K562 (cell line): ENCODE data around the gene TMEM267. TPM values are rescaled to one million over a fixed set of nuclear protein-coding genes. Genes with fewer than 3 reads are reported as not detected.
A peak's percentile ranks its signal among the peaks of the same experiment; 100 is the strongest.

Experiments
- ATAC-seq: fragments of 200-7000 bp; cut with Tn5 transposase; 3 replicates; pipeline ENCODE4 v1.9.1; 2020; ENCODE audit warnings: moderate library complexity
- BruUV-seq: library from RNA; stranded (reverse); fragments of 400-500 nt; replicated peaks from 2 replicates; lab custom pipeline; 2021; lab: Mats Ljungman, UMichigan
- CTCF ChIA-PET: fragments of 300-600 bp; formaldehyde crosslinking; extraction: SDS; loops from one replicate; lab custom pipeline; 2021; ENCODE audit warnings: low intra/inter-chr PET ratio; lab: Yijun Ruan, JAX
- POLR2A ChIA-PET: fragments of 300-600, 350-650 bp; sonication (Branson Sonifier 250); formaldehyde crosslinking; extraction: SDS; loops from one replicate; lab custom pipeline; 2021; ENCODE audit warnings: antibody characterized with exemption, inconsistent platforms; lab: Yijun Ruan, JAX
- DNase-seq, 4 experiments: peaks; one replicate each; pipeline versions ENCODE4 v3.0.0 to v3.0.0-alpha.2; 2011 to 2018; ENCODE audit warnings: low spot score in 3 of 4, mixed read lengths in 3 of 4; ENCODE audit errors: extremely low read depth in 1 of 4
- FAIRE-seq: peaks from 2 replicates; lab custom pipeline; 2011; peaks lifted over from hg19 to GRCh38; lab: Jason Lieb, UNC
- H2AFZ ChIP-seq: 2 replicates; pipeline ENCODE4 v1.6.0; 2011; ENCODE audit warnings: low read depth, low read length, control low read depth, inconsistent platforms
- H3K27ac ChIP-seq: fragments of 200-600 bp; 3 replicates; pipeline ENCODE4 v1.8.0; 2011; ENCODE audit warnings: low read depth, mild to moderate bottlenecking, control low read depth, inconsistent platforms, low read length, moderate library complexity, mixed read lengths; ENCODE audit errors: extremely low read depth
- H3K27me3 ChIP-seq, 2 experiments: fragments of 300-600 bp in 1 of 2; 2 replicates in 1 of 2; 3 replicates in 1 of 2; pipeline versions ENCODE4 v1.6.0 to v1.8.0; 2011; ENCODE audit warnings: inconsistent platforms in 2 of 2, low read length in 2 of 2, mild to moderate bottlenecking in 1 of 2, mixed read lengths in 1 of 2, moderate library complexity in 1 of 2; ENCODE audit not compliant: control insufficient read depth in 2 of 2, insufficient read depth in 2 of 2
- H3K36me3 ChIP-seq: fragments of 300-600 bp; 3 replicates; pipeline ENCODE4 v1.8.0; 2011; ENCODE audit warnings: mild to moderate bottlenecking, low read length, inconsistent platforms; ENCODE audit not compliant: control insufficient read depth, insufficient read depth
- H3K4me1 ChIP-seq, 2 experiments: fragments of 200-600 bp in 1 of 2; replicated peaks in 1 of 2; 2 replicates in 1 of 2; 3 replicates in 1 of 2; pipeline versions ENCODE4 v1.5.1 to v1.8.0; 2011; ENCODE audit warnings: inconsistent platforms in 2 of 2, low read length in 2 of 2, mild to moderate bottlenecking in 1 of 2, mixed read lengths in 1 of 2, moderate library complexity in 1 of 2; ENCODE audit not compliant: control insufficient read depth in 2 of 2, insufficient read depth in 2 of 2
- H3K4me2 ChIP-seq: 2 replicates; pipeline ENCODE4 v1.6.1; 2011; ENCODE audit warnings: low read length, control low read depth, inconsistent platforms, mixed read lengths; ENCODE audit not compliant: insufficient read depth
- H3K4me3 ChIP-seq: fragments of 200-600 bp; sonication (generic), shearing (Covaris generic); 2 replicates; pipeline ENCODE4 v1.5.1; 2016; ENCODE audit warnings: control low read depth, inconsistent platforms
- H3K79me2 ChIP-seq: fragments of 200-600 bp; 3 replicates; pipeline ENCODE4 v1.8.0; 2011; ENCODE audit warnings: low read length, inconsistent platforms; ENCODE audit not compliant: control insufficient read depth, insufficient read depth
- H3K9ac ChIP-seq, 2 experiments: 2 replicates each; pipeline versions ENCODE4 v1.6.0 to v1.6.1; 2011; ENCODE audit warnings: low read depth in 2 of 2, low read length in 2 of 2, control low read depth in 1 of 2, inconsistent platforms in 1 of 2, mild to moderate bottlenecking in 1 of 2, mixed read lengths in 1 of 2; ENCODE audit not compliant: insufficient read depth in 1 of 2
- H3K9me1 ChIP-seq: one replicate; pipeline ENCODE4 v1.6.0; 2011; ENCODE audit warnings: inconsistent platforms, mild to moderate bottlenecking, low read length, moderate library complexity; ENCODE audit not compliant: control insufficient read depth, insufficient read depth
- H3K9me3 ChIP-seq: replicated peaks from 2 replicates; pipeline ENCODE4 v1.5.1; 2011; ENCODE audit warnings: low read depth, low read length, inconsistent platforms; ENCODE audit not compliant: control insufficient read depth, insufficient read depth
- H4K20me1 ChIP-seq: replicated peaks from 2 replicates; pipeline ENCODE4 v1.6.1; 2011; ENCODE audit warnings: low read length, inconsistent platforms, mixed read lengths; ENCODE audit not compliant: control insufficient read depth, insufficient read depth
- CEBPG ChIP-seq, 3 experiments: fragments of 200-800 bp in 1 of 3; sonication (Bioruptor generic) in 1 of 3; sonication (generic) in 1 of 3; formaldehyde crosslinking in 1 of 3; IDR thresholded peaks in 2 of 3; conservative IDR thresholded peaks in 1 of 3; 2 replicates each; pipeline versions ENCODE4 v1.6.1 to v1.8.0; 2016 to 2022; ENCODE audit warnings: missing compliant biosample characterization in 2 of 3, missing genetic modification characterization in 2 of 3, mild to moderate bottlenecking in 1 of 3, missing genetic modification reagents in 1 of 3
- CTCF ChIP-seq, 3 experiments: IDR thresholded peaks in 2 of 3; conservative IDR thresholded peaks in 1 of 3; 2 replicates each; pipeline ENCODE4 v1.5.1; 2011 to 2012; ENCODE audit warnings: low read length in 3 of 3, mild to moderate bottlenecking in 3 of 3, control low read depth in 2 of 3, improper control_type of control experiment in 1 of 3, inconsistent platforms in 1 of 3, low read depth in 1 of 3, mixed read lengths in 1 of 3, moderate library complexity in 1 of 3; ENCODE audit not compliant: insufficient read depth in 2 of 3
- RAD21 ChIP-seq, 2 experiments: fragments of 250-450 bp in 1 of 2; fragments of 450-650 bp in 1 of 2; sonication (Bioruptor Pico) in 1 of 2; formaldehyde crosslinking in 1 of 2; IDR thresholded peaks in 1 of 2; conservative IDR thresholded peaks in 1 of 2; 2 replicates each; pipeline versions ENCODE4 v1.4.0 to v1.8.0; 2020 to 2022; ENCODE audit warnings: mild to moderate bottlenecking in 2 of 2, moderate library complexity in 1 of 2
- WGBS: fragments of 100-300 bp; shearing (Covaris generic); methylation state at CpG from one replicate; pipeline ENCODE4 v1.1.6; 2016; ENCODE audit warnings: low coverage, mixed read lengths; ENCODE audit not compliant: insufficient coverage; ENCODE audit errors: missing lambda C conversion rate; 5-methylcytosine and 5-hydroxymethylcytosine counted together
- in situ Hi-C: fragments of 300-500 bp; cut with MboI; formaldehyde crosslinking; loops from 4 replicates; pipeline ENCODE4 v1.15.0; 2018; ENCODE audit warnings: inconsistent platforms, mixed read lengths
- intact Hi-C: fragments of 100-400 bp; cut with micrococcal nuclease; formaldehyde crosslinking; loops from 2 replicates; pipeline ENCODE4 v1.14.2; 2022
- polyA plus RNA-seq, 8 experiments: library from polyadenylated mRNA; depleted of rRNA in 4 of 8; stranded (reverse) in 5 of 8; unstranded in 3 of 8; fragments of >200 nt; fragmentation: Nextera tagmentation in 2 of 8; fragmentation: Illumina TruSeq in 1 of 8; extraction: Ambion mirVana in 2 of 8; extraction: Trizol in 1 of 8; gene quantifications; 2 replicates each; pipeline versions ENCODE4 v1.2.1 to v1.2.3, GENCODE V29; 2011 to 2014; ENCODE audit warnings: inconsistent platforms in 1 of 8, missing spikeins in 1 of 8
- total RNA-seq, 7 experiments: library from RNA; depleted of rRNA in 6 of 7; stranded (reverse); fragments of >200 nt in 6 of 7; fragmentation: Illumina TruSeq in 2 of 7; extraction: Trizol in 2 of 7; gene quantifications; 2 replicates each; pipeline versions ENCODE4 v1.2.1 to v1.2.3, GENCODE V29; 2011 to 2021; ENCODE audit warnings: low replicate concordance in 1 of 7

TMEM267 gene
- total and polyA plus RNA-seq, 9 of the 15 experiments (the other 6 are each of a cell fraction or from before 2014, with no cell fraction given) = 8.1 to 61.1 (median 17.8) TPM

- POLR2A ChIA-PET = no interaction called here
- Histone ChIP-seq H3K4me1 (peaks cover 4 to 6% of the 10 kb centered on the region in 2 experiments), H3K36me3 (no peaks in the 10 kb centered on the region), H3K9me3 (no peaks in the 10 kb centered on the region; the same call in 1 of the 2 replicates), H4K20me1 (no peaks in the 10 kb centered on the region), H3K4me3 (no peak overlapping the region), H3K9me1 (no peaks in the 10 kb centered on the region), H3K27me3 (no peaks in the 10 kb centered on the region), H3K9ac (no peak overlapping the region), H3K27ac (no peak overlapping the region), H2AFZ (no peak overlapping the region), H3K79me2 (no peaks in the 10 kb centered on the region), H3K4me2 (no peak overlapping the region)
- TF ChIP-seq CTCF (IDR thresholded peaks at IDR 0.05 in 2 of 3, conservative IDR thresholded peaks at IDR 0.05 in 1 of 3; ENCODE audit: insufficient read depth in 2 of 3, low read depth in 1 of 3, low read length in 3 of 3) = peak in 1 of 3 experiments; percentile 27; a peak in 2 of 6 replicates
- peak in 1 of 2 experiments; percentile 37; a peak in 2 of 4 replicates for TF ChIP-seq RAD21 (CRISPR knock-in tag; conservative IDR thresholded peaks at IDR 0.05 in 1 of 2, IDR thresholded peaks at IDR 0.05 in 1 of 2)
- TF ChIP-seq CEBPG (CRISPR knock-in tag; IDR thresholded peaks at IDR 0.05) = no peak
- TF ChIP-seq CEBPG (tag; conservative IDR thresholded peaks at IDR 0.05 in 1 of 2, IDR thresholded peaks at IDR 0.05 in 1 of 2) = no peak
- 62% methylated on average over 3 of the region's 3 CpGs for WGBS
- no peak for DNase-seq
- CTCF ChIA-PET = no interaction called here
- FAIRE-seq = no peak
- BruUV-seq = no TSS peak
- in situ Hi-C loops = no loop called here
- ATAC-seq = no peak
- intact Hi-C loops = no loop called here
Measured at GRCh38 chr5:43400082-43400481, 83.6 kb downstream of the TMEM267 start.
